ENCODE results near the gene CDK5RAP2.

The CDK5RAP2 gene

GRCh38 chr9:120351106-120351505, 228.9 kb downstream of the CDK5RAP2 start:
- DNase-seq (ENCODE audit: low read depth in 2 of 2) = no peak

GRCh38 chr9:120350596-120350995, 229.4 kb downstream of the CDK5RAP2 start:
- no peak for DNase-seq (ENCODE audit: low read depth in 2 of 2)

- no peak for DNase-seq (ENCODE audit: low read depth in 2 of 2)
Observed at GRCh38 chr9:120348951-120349429, 231.0 kb downstream of the CDK5RAP2 start.

GRCh38 chr9:120345379-120345778, 234.6 kb downstream of the CDK5RAP2 start:
- DNase-seq (ENCODE audit: low read depth in 2 of 2) = no peak

GRCh38 chr9:120344230-120344629, 235.7 kb downstream of the CDK5RAP2 start:
- no peak for DNase-seq (ENCODE audit: low read depth in 2 of 2)

- no peak for DNase-seq (ENCODE audit: low read depth in 2 of 2)
Observed at GRCh38 chr9:120343416-120343815, 236.6 kb downstream of the CDK5RAP2 start.

Data from stimulated activated CD8-positive, alpha-beta memory T cell treated with anti-CD3 and anti-CD28 coated beads, Interleukin-2, amount 100 ng/mL, for 48 hours (primary cell).